ENCODE data around the gene EVX2. TPM values are rescaled to one million over a fixed set of nuclear protein-coding genes. Genes with fewer than 3 reads are reported as not detected.

The EVX2 gene
- total RNA-seq, 3 donors from 2014 or later, result 0.12 TPM; not detected in 2

- Histone ChIP-seq H3K36me3 (ENCODE audit: low read depth) (no peaks in the 10 kb centered on the region), H3K9me3 (no peaks in the 10 kb centered on the region), H3K4me3 (no peak overlapping the region), H3K4me1 (ENCODE audit: low read depth) (peaks cover 21% of the 10 kb centered on the region)
- TF ChIP-seq CTCF (IDR thresholded peaks at IDR 0.05), result peak; percentile 73
- ATAC-seq, result no peak
- intact Hi-C loops (cut with DNase I, micrococcal nuclease), result loop anchor here (5.0 to 10.0 kb wide), 4 partner anchors 510 to 1018 kb away; no protein-coding TSS in a partner anchor
- peak in 2 of 3 donors; percentile 64 to 91 for DNase-seq
These were observed 43.4 kb upstream of the EVX2 start for GRCh38 chr2:176126929-176127773.

- peaks cover 23% of the 10 kb centered on the region for H3K4me1 ChIP-seq (ENCODE audit: low read depth)
- intact Hi-C loops (cut with DNase I, micrococcal nuclease), result loop anchor here (5.0 to 10.0 kb wide), 4 partner anchors 512 to 1019 kb away; no protein-coding TSS in a partner anchor
- no peaks in the 10 kb centered on the region for H3K9me3 ChIP-seq
- no peaks in the 10 kb centered on the region for H3K36me3 ChIP-seq (ENCODE audit: low read depth)
- ATAC-seq, result no peak
- TF ChIP-seq CTCF (IDR thresholded peaks at IDR 0.05), result no peak
- H3K4me3 ChIP-seq, result no peak overlapping the region
- DNase-seq, result peak in 1 of 3 donors; percentile 44
These were observed 42.0 kb upstream of the EVX2 start for GRCh38 chr2:176125772-176126054.

GRCh38 chr2:176124947-176125771 lies 41.4 kb upstream of the EVX2 start:
- intact Hi-C loops (cut with DNase I, micrococcal nuclease), result loop anchor here (5.0 to 10.0 kb wide), 4 partner anchors 512 to 1020 kb away; no protein-coding TSS in a partner anchor
- no peak for DNase-seq
- no peaks in the 10 kb centered on the region for H3K36me3 ChIP-seq (ENCODE audit: low read depth)

GRCh38 chr2:176124110-176124946 lies 40.6 kb upstream of the EVX2 start:
- Histone ChIP-seq H3K4me3 (no peak overlapping the region), H3K4me1 (ENCODE audit: low read depth) (peaks cover 22% of the 10 kb centered on the region), H3K36me3 (ENCODE audit: low read depth) (no peaks in the 10 kb centered on the region), H3K9me3 (no peaks in the 10 kb centered on the region)
- no peak for DNase-seq
- TF ChIP-seq CTCF (IDR thresholded peaks at IDR 0.05), result no peak
- ATAC-seq, result no peak
- intact Hi-C loops (cut with DNase I, micrococcal nuclease), result loop anchor here in 1 of 2 donors (10.0 kb wide), 2 partner anchors 690 to 1020 kb away; no protein-coding TSS in a partner anchor

More at GRCh38 chr2:176124947-176125771, 41.4 kb upstream of the EVX2 start:
- Histone ChIP-seq H3K9me3 (no peaks in the 10 kb centered on the region), H3K4me1 (ENCODE audit: low read depth) (peaks cover 23% of the 10 kb centered on the region), H3K4me3 (no peak overlapping the region)
- no peak for ATAC-seq
- TF ChIP-seq CTCF (IDR thresholded peaks at IDR 0.05), result no peak
